ENCODE measurements around the gene ZNF563. TPM values are rescaled to one million over a fixed set of nuclear protein-coding genes. Genes with fewer than 3 reads are reported as not detected.
"Not testable (repeated sequence)": the region's sequence is repeated elsewhere in the genome, so short reads cannot be mapped to it uniquely, and the experiment has no call there.

Gene ZNF563
- 1.7 TPM for total RNA-seq

DNA sequence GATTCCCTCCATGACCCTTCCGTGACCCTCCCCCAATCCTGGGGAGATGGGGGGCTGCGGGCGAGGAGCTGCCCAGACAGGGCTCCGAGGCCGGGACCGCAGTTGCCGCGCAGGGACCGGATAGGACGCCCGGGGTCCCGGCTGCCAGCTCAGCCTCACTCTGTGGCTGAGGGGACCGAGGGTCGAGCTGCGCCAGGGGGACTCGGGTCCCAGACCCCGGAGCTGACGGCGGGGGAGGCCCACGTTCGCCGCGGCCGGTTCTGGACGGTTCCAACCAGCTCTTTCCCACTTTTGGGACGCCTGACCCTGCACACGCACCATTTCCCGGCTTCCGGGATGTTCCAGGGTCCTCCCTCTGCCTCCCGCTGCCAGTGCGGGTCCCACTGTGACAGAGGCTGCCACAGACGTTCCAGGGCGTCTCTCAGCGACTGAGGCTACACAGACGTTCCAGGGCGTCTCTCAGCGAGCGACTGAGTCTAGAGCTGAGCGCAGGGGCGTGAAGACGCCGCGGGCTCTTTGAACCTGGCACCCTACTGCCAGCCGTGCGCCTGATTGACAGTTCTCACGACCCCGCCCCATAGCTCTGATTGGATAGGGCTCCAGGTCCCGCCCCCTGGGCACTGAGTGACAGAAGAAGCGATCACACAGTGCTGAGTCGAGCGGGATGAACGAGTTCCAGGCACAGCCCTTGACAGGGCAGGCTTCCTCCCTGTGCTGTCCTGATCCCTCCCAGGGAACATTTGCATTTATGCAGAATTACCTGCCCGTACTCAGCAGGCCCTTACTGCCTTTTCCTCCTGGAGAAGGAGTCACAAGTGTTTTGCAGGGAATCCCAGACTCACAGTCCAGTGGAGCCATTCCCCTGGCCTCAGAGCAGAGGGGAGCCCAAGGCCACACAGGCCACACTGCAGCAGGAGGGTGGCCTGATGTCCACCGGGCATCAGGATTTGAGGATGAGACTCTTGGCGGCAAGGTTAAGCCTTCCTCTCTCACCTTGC is at the start of gene ZNF563:
TSS of gene ZNF563 (minus strand) at position 472 of the 998 bp plus-strand sequence. CDS start at position 321, 151 bp downstream.
- ATAC-seq, result peak; percentile 100

DNA sequence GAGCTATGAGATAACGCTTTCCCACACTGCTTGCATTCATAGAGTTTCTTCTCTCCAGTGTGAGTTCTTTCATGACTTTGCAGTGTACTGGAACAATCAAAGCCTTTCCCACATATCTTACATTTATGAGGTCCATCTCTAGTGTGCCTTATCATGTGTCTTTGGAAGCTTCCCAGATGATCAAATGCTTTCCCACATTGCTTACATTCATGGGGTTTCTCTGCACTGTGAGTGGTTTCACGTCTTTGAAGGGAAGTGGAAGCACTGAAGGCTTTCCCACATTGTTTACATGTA is 47.0 kb upstream of the ZNF563 start:
- ATAC-seq, result no peak

DNA sequence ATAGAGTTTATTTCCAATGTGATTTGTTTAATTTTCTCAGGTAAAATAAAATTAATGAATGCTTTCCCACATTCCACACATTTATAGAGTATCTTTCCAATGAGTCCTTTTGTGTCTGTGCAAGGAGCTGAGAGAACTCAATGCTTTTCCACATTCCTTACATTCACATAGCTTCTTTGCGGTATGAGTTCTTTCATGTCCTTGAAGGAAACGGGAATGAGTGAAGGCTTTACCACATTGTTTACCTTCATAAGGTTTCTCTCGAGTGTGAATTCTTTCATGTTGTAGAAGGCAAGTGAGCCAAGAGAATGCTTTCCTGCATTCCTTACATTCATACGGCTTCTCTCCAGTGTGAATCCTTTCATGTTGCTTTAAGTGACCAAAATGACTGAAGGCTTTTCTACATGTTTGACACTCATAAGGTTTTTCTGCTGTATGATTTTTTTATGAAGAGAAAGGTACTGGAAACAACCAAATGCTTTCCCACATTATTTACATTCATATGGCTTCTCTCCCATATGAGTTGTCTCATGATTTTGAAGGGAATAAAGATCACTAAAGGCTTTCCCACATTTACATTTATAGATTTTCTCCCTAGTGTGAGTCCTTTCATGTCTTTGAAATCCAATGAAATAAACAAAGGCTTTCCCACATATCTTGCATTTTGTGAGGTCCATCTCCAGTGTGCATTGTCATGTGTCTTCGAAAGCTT is 46.5 kb upstream of the ZNF563 start:
- ATAC-seq, result no peak

DNA sequence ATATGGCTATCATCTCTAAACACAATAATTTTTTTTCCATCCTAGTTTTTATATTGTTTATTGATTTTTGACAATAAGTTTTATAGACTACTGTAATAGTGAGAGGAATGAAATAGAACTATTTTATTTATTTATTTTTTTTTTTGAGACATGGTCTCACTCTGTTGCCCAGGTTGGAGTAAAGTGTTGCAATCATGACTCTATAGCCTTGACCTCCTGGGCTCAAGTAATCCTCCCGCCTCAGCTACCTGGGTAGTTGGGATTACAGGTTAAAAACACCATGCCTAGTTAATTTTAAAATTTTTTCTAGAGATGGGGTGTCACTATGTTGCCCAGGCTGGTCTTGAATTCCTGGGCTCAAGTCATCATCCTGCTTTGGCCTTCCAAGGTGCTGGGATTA is 40.6 kb upstream of the ZNF563 start:
- no peak for ATAC-seq

DNA sequence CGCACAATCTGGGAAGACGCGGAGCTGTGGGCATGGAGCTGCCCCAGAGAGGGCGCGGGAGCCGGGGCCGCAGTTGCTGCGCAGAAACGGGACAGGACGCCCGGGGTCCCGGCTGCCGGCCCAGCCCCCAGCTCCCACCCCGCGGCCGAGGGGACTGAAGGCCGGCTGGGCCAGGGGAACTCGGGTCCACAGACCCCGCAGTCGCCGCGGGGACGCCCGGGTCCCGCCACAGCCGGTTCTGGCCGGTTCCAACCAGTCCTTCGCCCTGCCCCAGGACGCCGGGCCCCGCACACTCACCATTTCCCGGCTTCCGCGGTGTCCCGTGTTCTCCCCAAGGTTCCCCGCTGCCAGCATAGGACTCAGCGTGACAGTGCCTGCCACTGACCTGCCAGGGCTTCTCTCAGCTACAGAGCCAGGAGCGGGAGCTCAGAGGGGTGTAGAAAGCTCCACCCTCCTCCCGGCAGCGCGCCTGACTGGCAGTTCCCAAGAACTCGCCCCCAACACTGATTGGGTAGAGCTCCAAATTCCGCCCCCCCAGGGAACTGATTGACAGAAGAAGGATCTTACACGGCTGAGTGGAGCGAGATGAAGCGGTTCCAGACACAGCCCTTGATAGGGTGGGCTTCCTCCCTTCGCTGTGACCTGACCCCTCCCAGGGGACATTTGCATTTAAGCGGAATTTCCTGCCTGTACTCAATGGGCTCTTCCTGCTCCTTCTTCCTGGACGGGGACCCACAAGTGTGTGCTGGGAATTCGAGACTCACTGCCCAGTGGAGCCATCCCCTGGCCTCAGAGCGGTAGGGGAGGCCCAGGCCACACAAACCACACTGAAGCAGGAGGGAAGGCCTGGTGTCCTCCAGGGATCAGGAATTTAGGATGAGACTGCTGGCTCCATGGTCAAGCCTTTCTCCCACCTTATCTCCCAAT is 32.1 kb upstream of the ZNF563 start, which contains the start of gene ZNF442:
TSS of gene ZNF442 (minus strand) at position 448 of the 927 bp plus-strand sequence. CDS start 2,052 bp downstream, outside the sequence.
- peak; percentile 99 for ATAC-seq

DNA sequence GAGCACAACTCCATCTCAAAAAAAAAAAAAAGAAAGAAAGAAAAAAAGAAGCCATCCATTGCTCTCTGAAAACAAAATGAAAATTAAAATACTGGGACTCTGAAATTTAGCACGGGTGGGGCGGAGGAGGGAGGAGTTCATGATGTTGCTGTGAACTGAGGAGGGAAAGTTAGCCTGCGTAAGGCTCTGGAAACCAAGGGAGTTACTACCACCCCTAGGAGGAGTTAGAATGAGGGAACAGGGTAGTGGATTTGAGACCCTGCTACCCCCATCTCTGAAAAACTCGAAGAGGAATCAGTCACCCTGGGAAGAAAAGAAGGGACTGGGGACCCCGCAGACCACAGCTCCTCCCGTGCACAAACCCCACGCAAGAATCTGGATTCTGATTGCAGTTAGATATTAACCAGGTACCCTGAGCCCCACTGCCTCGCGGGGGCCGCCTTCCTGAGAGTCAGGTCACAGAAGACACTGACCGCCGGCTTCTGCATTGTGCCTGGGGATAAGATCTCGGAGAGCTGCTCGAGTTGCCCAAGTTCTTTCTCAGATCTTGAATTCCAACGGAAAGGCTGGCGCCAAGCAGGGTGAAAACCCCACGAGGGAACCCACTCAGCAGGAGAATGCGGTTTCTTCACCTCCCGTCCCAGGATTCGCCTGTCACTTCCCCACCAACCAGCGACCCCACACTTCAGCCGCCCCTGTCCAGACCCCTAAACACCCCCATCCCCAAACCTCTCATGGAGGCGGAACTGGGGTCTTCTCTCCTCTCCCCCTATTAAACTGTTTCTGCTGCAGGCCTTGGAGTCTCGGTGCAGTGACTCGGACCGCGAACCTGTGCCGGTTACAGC is 31.2 kb upstream of the ZNF563 start:
- ATAC-seq, result no peak

DNA sequence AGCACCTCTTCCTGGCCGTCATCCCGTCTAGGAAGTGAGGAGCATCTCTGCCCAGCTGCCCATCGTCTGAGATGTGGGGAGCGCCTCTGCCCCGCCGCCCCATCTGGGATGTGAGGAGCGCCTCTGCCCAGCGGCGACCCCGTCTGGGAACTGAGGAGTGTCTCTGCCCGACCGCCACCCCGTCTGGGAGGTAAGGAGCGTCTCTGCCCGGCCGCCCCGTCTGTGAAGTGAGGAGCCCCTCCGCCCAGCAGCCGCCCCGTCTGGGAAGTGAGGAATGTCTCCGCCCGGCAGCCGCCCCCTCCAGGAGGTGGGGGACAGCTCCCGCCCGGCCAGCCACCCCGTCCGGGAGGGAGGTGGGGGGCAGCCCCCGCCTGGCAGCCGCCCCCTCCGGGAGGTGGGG is 28.8 kb upstream of the ZNF563 start:
- ATAC-seq, result not testable (repeated sequence)

DNA sequence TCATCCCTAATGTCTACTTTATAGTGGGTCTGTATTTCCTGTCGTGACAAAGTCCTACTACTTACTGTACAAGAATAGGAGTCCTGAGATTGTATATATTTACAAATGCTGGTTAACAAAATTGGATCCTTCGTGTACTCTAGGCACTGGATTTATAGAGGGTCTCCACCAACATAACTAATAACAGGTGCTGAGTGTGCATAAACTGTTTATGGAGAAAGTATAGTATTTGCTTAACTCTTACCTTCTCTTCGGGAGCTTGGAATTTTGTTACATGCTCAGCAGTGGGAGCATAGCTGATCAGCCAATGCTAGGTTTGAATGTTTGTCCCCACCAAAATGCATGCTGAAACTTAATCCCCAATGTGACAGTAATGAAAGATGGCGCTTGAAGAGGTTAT is 19.9 kb upstream of the ZNF563 start:
- no peak for ATAC-seq

DNA sequence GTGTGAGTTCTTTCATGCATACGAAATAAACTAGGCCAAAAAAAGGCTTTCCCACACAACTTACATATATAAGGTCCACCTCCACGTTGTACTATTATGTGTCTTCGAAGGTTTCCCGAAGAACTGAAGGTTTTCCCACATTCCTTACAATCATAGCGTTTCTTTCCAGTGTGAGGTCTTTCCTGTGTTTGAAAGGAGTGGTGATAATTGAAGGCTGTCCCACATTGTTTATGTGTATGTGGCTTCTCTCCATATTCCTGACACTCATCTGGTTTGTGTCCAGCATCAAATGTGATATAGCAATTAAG is 17.4 kb upstream of the ZNF563 start:
- no peak for ATAC-seq

DNA sequence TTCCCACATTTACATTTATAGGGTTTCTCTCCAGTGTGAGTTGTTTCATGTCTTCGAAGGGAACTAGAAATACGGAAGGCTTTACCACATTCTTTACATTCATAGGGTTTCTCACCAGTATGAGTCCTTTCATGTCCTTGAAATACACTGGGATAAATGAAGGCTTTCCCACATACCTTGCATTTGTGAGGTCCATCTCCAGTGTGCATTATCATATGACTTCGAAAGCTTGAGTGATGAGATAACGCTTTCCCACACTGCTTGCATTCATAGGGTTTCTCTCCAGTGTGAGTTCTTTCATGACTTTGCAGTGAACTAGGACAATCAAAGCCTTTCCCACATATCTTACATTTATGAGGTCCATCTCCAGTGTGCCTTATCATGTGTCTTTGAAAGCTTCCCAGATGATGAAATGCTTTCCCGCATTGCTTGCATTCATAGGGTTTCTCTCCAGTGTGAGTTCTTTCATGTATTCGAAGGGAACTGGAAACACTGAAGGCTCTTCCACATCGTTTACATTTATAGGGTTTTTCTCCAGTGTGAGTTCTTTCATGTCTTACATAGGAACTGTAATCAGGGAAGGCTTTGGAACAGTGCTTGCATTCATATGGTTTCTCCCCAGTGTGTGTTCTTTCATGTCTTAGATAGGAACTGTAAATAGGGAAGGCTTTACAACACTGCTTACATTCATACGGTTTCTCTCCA is 16.9 kb upstream of the ZNF563 start:
- ATAC-seq, result no peak

DNA sequence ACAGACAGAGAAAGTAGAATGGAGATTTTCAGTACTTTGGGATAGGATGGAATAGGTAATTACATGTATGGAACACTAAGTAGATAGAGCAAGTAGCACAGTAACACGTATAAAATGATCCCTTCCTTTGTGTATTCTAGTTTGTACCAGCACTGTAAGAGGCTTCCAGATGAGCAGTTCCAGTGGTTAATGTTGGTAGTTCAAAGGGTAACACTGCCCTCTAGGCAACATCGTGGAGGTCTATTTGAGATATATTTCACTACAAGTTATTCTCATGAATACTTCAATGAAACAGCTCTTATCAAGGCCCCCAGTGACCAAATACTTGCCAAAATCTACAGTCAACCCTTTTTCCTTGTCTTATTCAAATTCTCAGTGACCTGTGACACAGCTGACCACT is 13.5 kb upstream of the ZNF563 start:
- ATAC-seq, result no peak

DNA sequence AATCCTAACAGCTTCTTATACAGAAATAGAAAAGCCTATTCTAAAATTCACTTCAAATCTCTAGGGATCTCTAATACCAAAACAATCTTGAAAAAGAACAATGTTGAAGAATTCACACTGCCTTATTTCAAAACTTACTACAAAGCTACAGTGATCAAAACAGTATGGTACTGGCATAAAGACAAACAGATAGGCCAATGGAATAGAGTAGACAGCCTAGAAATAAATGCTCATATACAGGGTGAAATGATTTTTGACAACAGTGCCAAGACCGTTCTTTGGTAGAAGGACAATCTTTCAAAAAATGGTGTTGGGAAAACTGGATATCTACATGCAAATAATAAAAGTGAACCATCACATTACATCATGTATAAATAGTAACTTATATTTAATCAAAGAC is 11.8 kb upstream of the ZNF563 start:
- no peak for ATAC-seq

DNA sequence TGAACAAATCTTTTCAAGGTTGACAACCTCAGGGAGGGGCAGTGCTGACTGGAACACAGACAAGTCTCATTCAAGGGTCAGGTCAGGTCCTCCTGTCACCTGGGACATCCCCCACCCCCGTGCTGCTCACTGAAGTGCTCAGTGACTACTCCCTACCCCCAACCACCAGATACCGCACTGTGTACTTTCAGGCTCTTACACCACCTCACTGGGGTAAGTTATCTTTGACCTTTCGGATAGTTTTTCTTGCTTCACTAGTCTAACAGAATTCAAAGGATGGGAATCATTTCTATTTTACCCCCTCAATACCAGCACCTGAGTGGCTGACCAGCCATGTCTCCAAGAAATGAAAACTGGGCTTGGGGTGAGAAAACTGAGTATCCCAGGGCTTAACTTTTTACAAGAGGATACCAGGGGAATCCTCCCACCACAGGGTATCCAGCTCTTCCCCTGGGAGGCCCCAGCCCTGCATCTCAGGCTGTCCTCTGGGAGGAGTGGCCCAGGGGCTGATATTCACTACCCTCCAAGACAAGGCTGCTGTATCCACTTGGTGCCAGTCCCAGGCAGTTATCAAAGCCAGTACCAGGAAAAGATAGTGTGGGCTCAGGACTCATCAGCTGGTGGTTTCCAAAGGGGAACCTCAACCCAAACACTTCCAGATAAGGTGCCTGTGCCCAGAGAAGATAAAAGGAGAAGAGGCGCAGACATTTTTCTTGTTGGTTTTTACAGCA is 2.1 kb downstream of the ZNF563 start:
- no peak for ATAC-seq

DNA sequence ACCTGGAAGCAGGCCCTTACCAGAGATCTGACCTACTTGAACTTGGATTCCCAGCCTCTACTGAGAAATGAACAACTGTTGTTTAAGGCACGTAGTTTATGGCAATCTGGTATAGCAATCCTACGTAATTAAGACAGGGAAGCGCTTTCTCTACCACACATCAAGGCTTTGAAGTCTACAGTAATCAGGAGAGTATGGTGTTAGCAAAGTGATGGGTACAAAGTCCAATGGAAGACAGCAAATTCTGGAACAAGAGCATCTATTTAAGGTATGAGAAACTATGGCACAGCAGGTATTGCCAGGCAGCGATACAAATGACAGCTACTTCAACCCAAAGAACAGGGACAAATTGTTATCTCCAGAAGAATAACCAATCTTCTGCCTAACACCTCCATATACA is 3.1 kb downstream of the ZNF563 start:
- no peak for ATAC-seq

DNA sequence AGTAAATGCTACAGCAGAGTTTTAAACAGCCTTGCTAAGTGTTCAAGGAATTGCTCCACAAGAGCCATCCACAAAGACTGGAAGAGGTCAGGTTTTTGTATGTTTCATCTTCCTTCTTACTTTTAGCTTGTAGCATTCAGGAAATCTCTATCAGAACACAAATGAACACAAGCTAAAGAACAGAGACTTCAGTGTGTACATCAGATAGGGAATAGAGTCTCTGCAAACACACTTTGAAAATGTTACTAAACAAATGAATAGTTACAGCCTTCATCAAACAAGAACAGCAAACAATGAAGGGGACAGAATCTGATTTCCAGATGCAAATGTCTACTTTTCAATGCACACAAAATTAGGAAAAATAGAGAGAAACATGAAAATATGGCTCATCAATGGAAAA is 7.7 kb downstream of the ZNF563 start:
- no peak for ATAC-seq

DNA sequence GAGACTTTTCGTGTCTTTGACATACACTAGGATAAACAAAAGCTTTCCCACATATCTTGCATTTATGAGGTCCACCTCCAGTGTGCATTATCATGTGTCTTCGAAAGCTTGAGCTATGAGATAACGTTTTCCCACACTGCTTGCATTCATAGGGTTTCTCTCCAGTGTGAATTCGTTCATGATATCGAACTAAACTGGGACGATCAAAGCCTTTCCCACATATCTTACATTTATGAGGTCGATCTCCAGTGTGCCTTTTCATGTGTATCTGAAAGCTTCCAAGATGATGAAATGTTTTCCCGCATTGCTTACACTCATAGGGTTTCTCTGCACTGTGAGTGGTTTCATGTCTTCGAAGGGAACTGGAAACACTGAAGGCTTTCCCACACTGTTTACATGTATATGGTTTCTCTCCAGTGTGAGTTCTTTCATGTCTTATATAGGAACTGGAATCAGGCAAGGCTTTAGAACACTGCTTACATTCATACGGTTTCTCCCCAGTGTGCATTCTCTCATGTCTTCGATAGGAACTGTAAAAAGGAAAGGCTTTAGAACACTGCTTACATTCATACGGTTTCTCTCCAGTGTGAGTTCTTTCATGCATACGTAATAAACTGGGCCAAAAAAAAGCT is 14.5 kb downstream of the ZNF563 start:
- ATAC-seq, result no peak

DNA sequence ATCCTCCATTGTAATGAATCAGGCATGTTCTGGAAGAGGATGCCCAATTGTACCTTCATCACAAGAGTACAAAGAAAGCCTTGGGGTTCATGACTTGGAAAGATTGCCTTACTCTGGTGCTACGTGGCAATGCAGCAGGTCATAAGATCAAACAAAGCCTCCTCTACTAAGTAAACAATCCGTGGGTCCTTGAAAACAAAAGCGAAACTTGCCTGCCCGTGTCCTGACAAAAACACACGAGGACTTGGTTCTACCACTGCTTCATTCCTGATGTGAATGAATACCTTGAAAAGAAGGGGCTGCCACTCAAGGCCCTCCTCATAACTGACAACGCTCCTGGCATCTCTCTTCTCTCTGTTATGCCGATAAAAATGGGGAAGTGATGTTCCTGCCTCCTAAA is 18.9 kb downstream of the ZNF563 start:
- no peak for ATAC-seq

DNA sequence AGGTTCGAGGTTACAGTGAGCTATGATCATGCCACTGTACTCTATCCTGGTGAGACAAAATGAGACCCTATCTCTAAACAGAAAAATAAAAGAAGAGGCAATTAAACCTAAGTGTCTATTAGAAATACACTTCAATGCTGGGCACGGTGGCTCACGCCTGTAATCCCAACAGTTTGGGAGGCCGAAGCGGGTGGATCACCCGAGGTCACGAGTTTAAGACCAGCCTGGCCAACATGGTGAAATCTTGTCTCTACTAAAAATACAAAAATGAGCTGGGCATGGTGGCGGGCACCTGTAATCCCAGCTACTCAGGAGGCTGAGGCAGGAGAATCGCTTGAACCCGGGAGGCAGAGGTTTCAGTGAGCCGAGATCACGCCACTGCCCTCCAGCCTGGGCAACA is 24.5 kb downstream of the ZNF563 start:
- not testable (repeated sequence) for ATAC-seq

DNA sequence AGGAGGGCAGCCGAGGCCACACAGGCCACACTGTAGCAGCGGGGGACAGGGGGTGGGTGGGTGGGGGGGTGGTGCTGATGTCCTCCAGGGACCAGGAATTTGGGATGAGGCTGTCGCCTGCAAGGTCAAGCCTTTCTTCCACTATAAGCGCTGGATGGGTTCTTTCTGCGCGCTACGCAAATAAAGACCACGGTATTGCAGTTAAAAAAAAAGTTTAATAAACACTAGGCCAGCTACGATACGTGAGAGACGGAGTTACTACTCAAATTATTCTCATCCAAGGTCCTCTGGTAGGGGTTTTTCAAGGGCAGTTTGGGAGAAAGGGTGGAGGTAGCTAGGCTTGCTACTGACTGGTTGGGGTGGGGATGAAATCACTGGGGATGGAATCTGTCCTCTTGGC is 38.2 kb downstream of the ZNF563 start:
- no peak for ATAC-seq
